Spleen (tissue), 7 donors: ENCODE data around the gene MAP4K3.

ENCODE experiments used
- CTCF ChIP-seq, 11 experiments: fragments of 200-600 bp in 7 of 11; fragments of 450-650 bp in 4 of 11; sonication (generic) in 4 of 11; IDR thresholded peaks in 8 of 11; conservative IDR thresholded peaks in 3 of 11; 1 replicate in 7 of 11; 2 replicates in 4 of 11; pipeline versions ENCODE4 v1.4.0 to v1.8.0; 2016 to 2021; ENCODE audit warnings: antibody characterized with exemption in 11 of 11, inconsistent platforms in 4 of 11, mild to moderate bottlenecking in 1 of 11
- POLR2AphosphoS5 ChIP-seq, 3 donors: sonication (generic); formaldehyde crosslinking; IDR thresholded peaks; one replicate each; pipeline ENCODE4 v1.5.1; 2017; ENCODE audit warnings: antibody characterized with exemption in 3 of 3
- donor health status: DM: no; HTN: no; CAD: no; lungs with moderate emphysema.
- donor health status: DM: no; HTN: no; CAD: no.
- donor health status: DM: no; HTN: no; CAD: no.

- TF ChIP-seq POLR2AphosphoS5 (IDR thresholded peaks at IDR 0.05) (no peak), CTCF (IDR thresholded peaks at IDR 0.05 in 8 of 11, conservative IDR thresholded peaks at IDR 0.05 in 3 of 11) (no peak)
Observed at GRCh38 chr2:39418491-39418890, 18.6 kb downstream of the MAP4K3 start.
